Activated CD8-positive, alpha-beta memory T cell treated with anti-CD3 and anti-CD28 coated beads for 36 hours (primary cell): ENCODE measurements around the gene ST13. TPM values are rescaled to one million over a fixed set of nuclear protein-coding genes. Genes with fewer than 3 reads are reported as not detected.
"Not testable (repeated sequence)": the region's sequence is repeated elsewhere in the genome, so short reads cannot be mapped to it uniquely, and the experiment has no call there.

Experiments used
- CTCF ChIA-PET: fragments of 350-600 bp; sonication (Branson Sonifier 250); formaldehyde crosslinking; loops from one replicate; lab custom pipeline; 2021; ENCODE audit warnings: antibody characterized with exemption; lab: Charles Lee
- POLR2A ChIA-PET: fragments of 350-600 bp; sonication (Branson Sonifier 250); formaldehyde crosslinking; loops from one replicate; lab custom pipeline; 2021; ENCODE audit warnings: antibody characterized with exemption; lab: Charles Lee
- total RNA-seq, 2 experiments: library from RNA; stranded (reverse); gene quantifications; one replicate each; pipeline ENCODE4 v1.2.3, GENCODE V29; 2021

ST13 gene
- total RNA-seq, 2 experiments from 2014 or later: 205 to 209 TPM

- CTCF ChIA-PET: interaction anchor here (0.6 kb wide), 2 partner anchors 13 to 50 kb away, joined by 3 to 4 read pairs; no protein-coding TSS in a partner anchor
Measured at GRCh38 chr22:40805239-40805638, 51.2 kb downstream of the ST13 start.

GRCh38 chr22:40803321-40803720 lies 53.1 kb downstream of the ST13 start:
- ChIA-PET CTCF (no interaction called here), POLR2A (no interaction called here)

More at GRCh38 chr22:40805239-40805638, 51.2 kb downstream of the ST13 start:
- POLR2A ChIA-PET: no interaction called here

GRCh38 chr22:40799008-40799407 lies 57.4 kb downstream of the ST13 start:
- CTCF ChIA-PET: interaction anchor here (0.7 kb wide), 1 partner anchor 39 kb away, joined by 5 read pairs; no protein-coding TSS in a partner anchor

GRCh38 chr22:40797427-40797826 lies 59.0 kb downstream of the ST13 start:
- ChIA-PET CTCF (no interaction called here), POLR2A (no interaction called here)

More at GRCh38 chr22:40799008-40799407, 57.4 kb downstream of the ST13 start:
- POLR2A ChIA-PET: no interaction called here

- POLR2A ChIA-PET: no interaction called here
- CTCF ChIA-PET: no interaction called here
Measured at GRCh38 chr22:40792451-40792850, 64.0 kb downstream of the ST13 start.

- ChIA-PET CTCF (no interaction called here), POLR2A (no interaction called here)
Measured at GRCh38 chr22:40791241-40791640, 65.2 kb downstream of the ST13 start.

GRCh38 chr22:40789131-40789530 lies 67.3 kb downstream of the ST13 start:
- ChIA-PET CTCF (interaction anchor here (0.5 kb wide), 1 partner anchor 9 kb away, joined by 4 read pairs; no protein-coding TSS in a partner anchor), POLR2A (no interaction called here)

GRCh38 chr22:40782521-40782920 lies 73.9 kb downstream of the ST13 start:
- ChIA-PET CTCF (no interaction called here), POLR2A (no interaction called here)

GRCh38 chr22:40781749-40782148 lies 74.7 kb downstream of the ST13 start:
- CTCF ChIA-PET, POLR2A ChIA-PET: not testable (repeated sequence)

Other genes starting within 250 kb of the ST13 start
- 10 to 100 TPM; 33.4 to 35.3 TPM for gene MRTFA, start 219.9 kb downstream of the ST13 start, total RNA-seq
- not detected for gene MCHR1, start 177.2 kb downstream of the ST13 start, total RNA-seq
- gene SLC25A17, start 37.3 kb downstream of the ST13 start, total RNA-seq: 10 to 100 TPM; 36.9 to 38.6 TPM
- 10 to 100 TPM; 18.5 to 20.3 TPM for gene XPNPEP3, start 509 bp upstream of the ST13 start, total RNA-seq
- gene DNAJB7, start 5.5 kb upstream of the ST13 start, total RNA-seq: not detected
- 10 to 100 TPM; 97.8 to 98.2 TPM for gene RBX1, start 94.7 kb upstream of the ST13 start, total RNA-seq
- 10 to 100 TPM; 45.5 to 48.3 TPM for gene EP300, start 236.0 kb upstream of the ST13 start, total RNA-seq